Epithelial cell of esophagus (primary cell): ENCODE measurements around the gene LRRC45.

Experiments
- DNase-seq: peaks from one replicate; pipeline ENCODE4 v3.0.0; 2010; ENCODE audit warnings: low read depth
- H3K4me3 ChIP-seq: 2 replicates; pipeline ENCODE4 v1.5.1; 2011; ENCODE audit warnings: mild to moderate bottlenecking, low read length, control low read depth
- CTCF ChIP-seq: IDR thresholded peaks from 2 replicates; pipeline ENCODE4 v1.5.1; 2011; ENCODE audit warnings: low read depth, mild to moderate bottlenecking, low read length, control low read depth, inconsistent platforms; ENCODE audit not compliant: insufficient read depth; ENCODE audit errors: missing control alignments

LRRC45 gene

GRCh38 chr17:81990836-81991683 lies 32.0 kb upstream of the LRRC45 start:
- DNase-seq = no peak
- H3K4me3 ChIP-seq = no peak overlapping the region
- TF ChIP-seq CTCF = no peak

DNA sequence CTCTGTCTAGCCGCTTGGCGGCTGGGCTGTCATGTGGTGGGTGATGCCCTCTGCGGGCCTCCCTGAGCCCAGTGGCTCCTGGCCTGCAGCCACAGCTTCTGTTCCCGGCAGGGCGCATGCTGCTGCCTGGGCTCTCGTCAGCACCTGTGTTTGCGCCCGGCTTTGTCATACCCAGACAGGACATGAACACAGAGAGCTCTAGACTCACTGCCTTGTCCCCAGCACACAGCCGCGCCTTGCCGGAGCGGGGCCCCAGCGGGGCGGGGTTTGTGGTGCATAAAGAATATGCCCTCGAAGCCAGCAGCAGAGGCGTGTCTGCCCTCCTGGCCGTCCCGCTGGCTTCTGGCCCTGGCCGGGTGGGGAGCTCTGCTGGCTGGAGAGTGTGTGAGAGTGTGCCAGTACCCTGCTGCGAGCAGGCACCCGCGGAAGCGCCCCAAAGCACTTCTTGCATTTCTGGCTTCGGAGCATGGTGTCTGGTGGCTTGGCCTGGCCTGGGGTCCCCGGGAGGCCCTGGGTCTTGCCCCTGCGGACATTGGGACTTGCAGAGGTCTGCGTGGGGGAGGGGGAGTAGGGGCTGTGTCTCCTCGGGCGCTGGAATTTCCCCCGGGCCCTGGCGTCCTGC lies 31.3 kb upstream of the LRRC45 start:
- no peak for TF ChIP-seq CTCF
- H3K4me3 ChIP-seq = no peak overlapping the region
- DNase-seq = peak; percentile 80

DNA sequence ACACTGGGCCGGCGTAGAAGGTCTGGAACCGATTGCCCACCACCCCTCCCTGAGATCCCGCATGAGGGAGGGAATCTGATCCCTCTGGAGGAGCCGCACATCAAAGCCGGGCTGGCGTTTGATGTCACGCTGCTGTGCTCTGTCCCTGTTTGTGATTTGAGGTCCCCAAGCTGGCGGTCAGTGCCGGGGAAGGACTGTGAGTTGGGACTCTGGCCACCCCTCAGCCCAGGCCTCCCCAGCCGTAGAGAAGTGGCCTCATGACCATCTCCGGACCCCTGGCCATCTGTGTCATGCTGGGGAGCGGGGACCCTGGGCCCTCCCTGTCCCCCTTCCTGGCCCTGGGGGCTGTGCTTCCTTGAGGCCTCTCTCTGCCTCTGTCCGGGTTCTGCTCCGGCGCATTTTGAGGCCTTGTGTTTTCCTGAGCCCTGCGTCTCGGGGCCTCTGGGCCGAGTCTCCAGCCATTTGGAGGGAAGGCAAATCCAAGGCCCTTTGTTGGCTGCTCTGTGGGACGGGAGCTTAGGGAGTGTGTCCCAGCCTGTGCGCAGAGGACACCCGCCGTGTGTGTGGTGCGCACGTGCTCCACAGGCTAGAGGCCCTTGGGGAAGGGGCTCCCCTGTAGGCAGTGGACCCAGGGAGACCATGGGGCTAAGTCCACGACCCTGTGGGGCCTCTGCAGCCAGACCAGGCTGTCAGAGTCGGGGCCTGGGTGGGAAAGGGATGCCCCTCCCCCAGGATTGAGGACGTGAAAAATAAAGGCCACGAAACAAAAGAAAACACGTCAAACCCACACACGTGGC lies 30.6 kb upstream of the LRRC45 start:
- DNase-seq = no peak
- no peak for TF ChIP-seq CTCF
- no peak overlapping the region for H3K4me3 ChIP-seq

GRCh38 chr17:81993729-81994592 lies 29.1 kb upstream of the LRRC45 start:
- TF ChIP-seq CTCF = no peak
- DNase-seq = no peak
- no peak overlapping the region for H3K4me3 ChIP-seq

- no peak for TF ChIP-seq CTCF
- no peak for DNase-seq
- H3K4me3 ChIP-seq = no peak overlapping the region
These were observed 28.3 kb upstream of the LRRC45 start for GRCh38 chr17:81994593-81995462.
